Erythroblast (primary cell): ENCODE measurements around the gene DPY30.

Experiments
- GATA1 ChIP-seq: IDR thresholded peaks from 2 replicates; pipeline ENCODE4 v1.6.1; 2011; ENCODE audit warnings: low read depth, mild to moderate bottlenecking, control low read depth, low read length, moderate library complexity
- POLR2A ChIP-seq: IDR thresholded peaks from 2 replicates; pipeline ENCODE4 v1.6.1; 2011; ENCODE audit warnings: mild to moderate bottlenecking, low read length

- no peak for TF ChIP-seq POLR2A
- no peak for TF ChIP-seq GATA1
These were observed 46.7 kb downstream of the DPY30 start for GRCh38 chr2:31992934-31993333.
